ENCODE results near the gene MYO1H.
"Not testable (repeated sequence)": the region's sequence is repeated elsewhere in the genome, so short reads cannot be mapped to it uniquely, and the experiment has no call there.

DNA sequence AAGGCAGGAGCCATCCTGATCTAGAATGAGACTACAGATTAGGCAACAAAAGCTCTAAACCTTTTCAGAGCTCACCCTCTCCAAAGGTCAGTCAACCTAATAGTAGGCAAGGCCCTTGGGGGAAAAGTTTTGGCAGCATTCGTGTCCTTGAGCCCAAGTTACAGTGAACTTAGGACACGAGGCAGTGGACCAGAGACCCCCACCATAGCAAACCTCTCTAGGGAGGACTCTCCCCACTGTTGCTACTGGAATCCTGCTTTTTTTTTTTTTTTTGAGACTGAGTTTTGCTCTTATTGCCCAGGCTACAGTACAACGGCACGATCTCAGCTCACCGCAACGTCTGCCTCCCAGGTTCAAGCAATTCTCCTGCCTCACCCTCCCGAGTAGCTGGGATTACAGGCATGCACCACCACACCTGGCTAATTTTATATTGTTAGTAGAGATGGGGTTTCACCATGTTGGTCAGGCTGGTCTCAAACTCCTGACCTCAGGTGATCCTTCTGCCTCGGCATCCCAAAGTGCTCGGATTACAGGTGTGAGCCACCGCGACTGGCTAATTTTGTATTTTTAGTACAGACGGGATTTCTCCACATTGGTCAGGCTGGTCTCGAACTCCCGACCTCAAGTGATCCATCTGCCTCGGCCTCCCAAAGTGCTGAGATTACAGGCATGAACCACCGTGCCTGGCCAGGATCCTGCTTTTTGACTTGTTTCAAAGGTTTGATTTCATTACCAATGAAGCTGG is 126.0 kb downstream of the MYO1H start:
- TF ChIP-seq, protein P1, sequence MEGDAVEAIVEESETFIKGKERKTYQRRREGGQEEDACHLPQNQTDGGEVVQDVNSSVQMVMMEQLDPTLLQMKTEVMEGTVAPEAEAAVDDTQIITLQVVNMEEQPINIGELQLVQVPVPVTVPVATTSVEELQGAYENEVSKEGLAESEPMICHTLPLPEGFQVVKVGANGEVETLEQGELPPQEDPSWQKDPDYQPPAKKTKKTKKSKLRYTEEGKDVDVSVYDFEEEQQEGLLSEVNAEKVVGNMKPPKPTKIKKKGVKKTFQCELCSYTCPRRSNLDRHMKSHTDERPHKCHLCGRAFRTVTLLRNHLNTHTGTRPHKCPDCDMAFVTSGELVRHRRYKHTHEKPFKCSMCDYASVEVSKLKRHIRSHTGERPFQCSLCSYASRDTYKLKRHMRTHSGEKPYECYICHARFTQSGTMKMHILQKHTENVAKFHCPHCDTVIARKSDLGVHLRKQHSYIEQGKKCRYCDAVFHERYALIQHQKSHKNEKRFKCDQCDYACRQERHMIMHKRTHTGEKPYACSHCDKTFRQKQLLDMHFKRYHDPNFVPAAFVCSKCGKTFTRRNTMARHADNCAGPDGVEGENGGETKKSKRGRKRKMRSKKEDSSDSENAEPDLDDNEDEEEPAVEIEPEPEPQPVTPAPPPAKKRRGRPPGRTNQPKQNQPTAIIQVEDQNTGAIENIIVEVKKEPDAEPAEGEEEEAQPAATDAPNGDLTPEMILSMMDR (IDR thresholded peaks at IDR 0.05; ENCODE audit: insufficient read depth, low read length): not testable (repeated sequence)
- TF ChIP-seq, protein P2, sequence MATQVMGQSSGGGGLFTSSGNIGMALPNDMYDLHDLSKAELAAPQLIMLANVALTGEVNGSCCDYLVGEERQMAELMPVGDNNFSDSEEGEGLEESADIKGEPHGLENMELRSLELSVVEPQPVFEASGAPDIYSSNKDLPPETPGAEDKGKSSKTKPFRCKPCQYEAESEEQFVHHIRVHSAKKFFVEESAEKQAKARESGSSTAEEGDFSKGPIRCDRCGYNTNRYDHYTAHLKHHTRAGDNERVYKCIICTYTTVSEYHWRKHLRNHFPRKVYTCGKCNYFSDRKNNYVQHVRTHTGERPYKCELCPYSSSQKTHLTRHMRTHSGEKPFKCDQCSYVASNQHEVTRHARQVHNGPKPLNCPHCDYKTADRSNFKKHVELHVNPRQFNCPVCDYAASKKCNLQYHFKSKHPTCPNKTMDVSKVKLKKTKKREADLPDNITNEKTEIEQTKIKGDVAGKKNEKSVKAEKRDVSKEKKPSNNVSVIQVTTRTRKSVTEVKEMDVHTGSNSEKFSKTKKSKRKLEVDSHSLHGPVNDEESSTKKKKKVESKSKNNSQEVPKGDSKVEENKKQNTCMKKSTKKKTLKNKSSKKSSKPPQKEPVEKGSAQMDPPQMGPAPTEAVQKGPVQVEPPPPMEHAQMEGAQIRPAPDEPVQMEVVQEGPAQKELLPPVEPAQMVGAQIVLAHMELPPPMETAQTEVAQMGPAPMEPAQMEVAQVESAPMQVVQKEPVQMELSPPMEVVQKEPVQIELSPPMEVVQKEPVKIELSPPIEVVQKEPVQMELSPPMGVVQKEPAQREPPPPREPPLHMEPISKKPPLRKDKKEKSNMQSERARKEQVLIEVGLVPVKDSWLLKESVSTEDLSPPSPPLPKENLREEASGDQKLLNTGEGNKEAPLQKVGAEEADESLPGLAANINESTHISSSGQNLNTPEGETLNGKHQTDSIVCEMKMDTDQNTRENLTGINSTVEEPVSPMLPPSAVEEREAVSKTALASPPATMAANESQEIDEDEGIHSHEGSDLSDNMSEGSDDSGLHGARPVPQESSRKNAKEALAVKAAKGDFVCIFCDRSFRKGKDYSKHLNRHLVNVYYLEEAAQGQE (IDR thresholded peaks at IDR 0.05; ENCODE audit: insufficient replicate concordance, low read depth): not testable (repeated sequence)
- TF ChIP-seq GABPA (IDR thresholded peaks at IDR 0.05; ENCODE audit: low read depth); SPI1 (IDR thresholded peaks at IDR 0.05; ENCODE audit: borderline replicate concordance, low read depth): not testable (repeated sequence)
